Duodenal mucosa (tissue), 2 donors: Measurements from ENCODE around the gene GP1BB.

ENCODE experiments used
- H3K27ac ChIP-seq: one replicate; pipeline ENCODE4 v1.7.0; 2013; ENCODE audit warnings: low read depth, low read length
- H3K27me3 ChIP-seq, 2 donors: one replicate each; pipeline ENCODE4 v1.7.0; 2013; ENCODE audit warnings: low read length in 2 of 2, control low read depth in 1 of 2; ENCODE audit not compliant: insufficient read depth in 2 of 2, control insufficient read depth in 1 of 2
- H3K36me3 ChIP-seq, 2 donors: one replicate each; pipeline ENCODE4 v1.7.0; 2013; ENCODE audit warnings: low read length in 2 of 2, control low read depth in 1 of 2; ENCODE audit not compliant: insufficient read depth in 2 of 2, control insufficient read depth in 1 of 2
- H3K4me1 ChIP-seq, 2 donors: one replicate each; pipeline ENCODE4 v1.7.0; 2013; ENCODE audit warnings: low read length in 2 of 2, control low read depth in 1 of 2; ENCODE audit not compliant: insufficient read depth in 2 of 2, control insufficient read depth in 1 of 2
- H3K4me3 ChIP-seq, 2 donors: one replicate each; pipeline ENCODE4 v1.7.0; 2013; ENCODE audit warnings: low read length in 2 of 2, low read depth in 1 of 2
- H3K9ac ChIP-seq, 2 donors: one replicate each; pipeline ENCODE4 v1.7.0; 2013; ENCODE audit warnings: low read length in 2 of 2, low read depth in 1 of 2
- H3K9me3 ChIP-seq, 2 donors: one replicate each; pipeline ENCODE4 v1.7.0; 2013; ENCODE audit warnings: low read length in 2 of 2, control low read depth in 1 of 2; ENCODE audit not compliant: control insufficient read depth in 1 of 2

GP1BB gene

DNA sequence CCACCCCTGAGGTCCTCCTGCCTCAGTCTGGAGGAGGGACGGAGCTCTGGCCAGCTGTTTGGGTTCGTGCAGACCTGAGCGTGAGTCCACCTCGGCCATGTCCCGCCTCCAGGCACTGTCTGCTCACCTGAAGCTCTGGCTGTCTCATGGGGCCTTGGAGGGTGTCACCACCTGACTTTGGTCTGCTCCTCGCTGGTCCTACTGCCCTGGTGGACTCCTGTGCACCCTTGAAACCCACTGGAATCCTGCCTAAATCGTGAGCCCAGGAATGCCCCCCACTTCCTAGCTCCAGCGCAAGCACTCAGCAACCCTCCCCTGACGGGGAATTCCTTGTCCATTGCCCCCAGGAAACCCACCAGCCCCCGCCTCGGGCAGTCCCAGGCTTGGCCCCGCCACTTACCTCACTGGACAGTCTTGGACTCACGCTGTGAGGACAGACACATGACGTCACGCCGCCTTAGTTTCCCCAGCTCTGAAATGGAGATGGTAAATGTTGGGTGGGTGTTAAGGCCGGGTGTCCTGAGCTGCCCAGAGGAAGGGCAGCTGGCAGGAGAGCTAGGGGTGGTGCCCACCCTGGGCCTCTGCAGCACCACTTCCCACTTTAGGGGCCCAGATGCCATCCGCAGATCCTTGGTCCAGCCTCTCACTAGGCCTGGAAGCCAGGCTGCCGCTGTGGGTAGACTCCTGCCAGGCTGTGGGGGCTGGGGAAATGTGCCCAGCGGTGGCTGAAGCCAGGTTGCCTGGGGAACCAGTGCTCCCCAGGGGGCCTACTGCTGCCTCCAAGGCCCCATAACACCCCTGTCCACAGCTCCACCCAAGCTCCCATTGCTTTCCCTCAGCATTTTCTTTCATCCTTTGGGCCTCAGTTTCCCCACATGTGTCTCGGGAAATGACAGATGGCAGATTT, 19.1 kb downstream of the GP1BB start:
- H3K36me3 ChIP-seq, result no peaks in the 10 kb centered on the region
- no peak overlapping the region for H3K4me3 ChIP-seq
- H3K4me1 ChIP-seq, result no peaks in the 10 kb centered on the region
- H3K27me3 ChIP-seq, result no peaks in the 10 kb centered on the region
- no peak overlapping the region for H3K9ac ChIP-seq
- H3K27ac ChIP-seq, result no peak overlapping the region
- H3K9me3 ChIP-seq, result no peaks in the 10 kb centered on the region

DNA sequence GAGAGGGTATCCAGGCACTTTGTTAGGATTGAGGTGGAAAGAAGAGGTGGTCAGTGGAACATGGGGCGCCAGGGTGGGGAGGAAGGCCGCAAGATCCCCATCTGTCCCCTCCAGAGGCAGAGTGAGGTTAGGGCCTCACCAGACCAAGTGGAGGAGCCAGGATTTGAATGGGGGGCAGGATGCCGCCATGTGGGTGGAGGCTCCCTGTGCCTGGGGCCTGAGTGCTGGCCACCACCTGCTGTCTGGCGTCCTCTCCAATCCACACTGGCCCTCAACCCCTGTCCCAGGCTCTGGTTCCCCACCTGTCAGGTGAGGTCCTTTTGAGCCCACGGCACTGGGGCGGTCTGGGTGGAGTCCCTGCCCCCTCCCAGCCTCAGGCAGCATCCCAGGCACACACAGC, 19.7 kb downstream of the GP1BB start:
- Histone ChIP-seq H3K4me1 (no peaks in the 10 kb centered on the region), H3K27me3 (no peaks in the 10 kb centered on the region), H3K36me3 (no peaks in the 10 kb centered on the region), H3K9ac (no peak overlapping the region), H3K9me3 (no peaks in the 10 kb centered on the region), H3K27ac (no peak overlapping the region), H3K4me3 (no peak overlapping the region)

GRCh38 chr22:19743651-19744050, 20.3 kb downstream of the GP1BB start:
- H3K4me1 ChIP-seq, result no peaks in the 10 kb centered on the region
- no peak overlapping the region for H3K9ac ChIP-seq

DNA sequence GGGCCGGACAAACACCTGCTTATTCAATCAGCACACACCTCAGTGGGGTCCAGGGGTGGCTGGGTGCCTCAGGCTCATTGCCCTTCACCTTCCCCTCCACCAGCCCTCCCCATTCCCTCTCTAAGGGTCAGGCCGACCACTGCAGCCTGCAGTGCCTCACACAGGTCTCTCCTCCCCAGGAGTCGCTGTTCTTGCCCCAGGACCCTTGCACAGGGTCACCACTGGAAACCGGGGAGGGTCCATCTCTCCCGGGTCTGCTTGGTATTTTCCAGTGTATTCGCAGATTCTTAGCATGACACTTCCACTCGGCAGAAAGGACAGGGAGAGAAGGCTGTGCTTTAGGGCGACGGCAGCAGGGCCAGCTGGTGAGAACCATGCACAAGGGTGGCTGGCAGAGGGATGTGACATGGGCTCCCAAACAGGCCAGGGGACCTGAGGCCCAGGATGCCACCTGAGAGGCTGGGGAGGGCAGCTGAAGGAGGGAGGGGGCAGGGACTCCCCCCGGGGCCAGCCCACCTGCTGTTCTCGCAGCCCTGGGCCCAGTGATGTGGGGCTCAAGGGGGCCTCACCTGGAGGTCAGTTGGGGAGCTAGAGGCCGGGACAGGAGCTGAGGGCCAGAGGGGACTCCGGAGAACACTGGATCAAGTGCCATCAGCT, 21.1 kb downstream of the GP1BB start:
- no peaks in the 10 kb centered on the region for H3K27me3 ChIP-seq
- no peak overlapping the region for H3K9ac ChIP-seq
- H3K36me3 ChIP-seq, result no peaks in the 10 kb centered on the region
- no peaks in the 10 kb centered on the region for H3K9me3 ChIP-seq
- no peak overlapping the region for H3K27ac ChIP-seq
- H3K4me3 ChIP-seq, result no peak overlapping the region
- no peaks in the 10 kb centered on the region for H3K4me1 ChIP-seq

More at GRCh38 chr22:19743651-19744050, 20.3 kb downstream of the GP1BB start:
- Histone ChIP-seq H3K36me3 (no peaks in the 10 kb centered on the region), H3K27ac (no peak overlapping the region), H3K9me3 (no peaks in the 10 kb centered on the region), H3K4me3 (no peak overlapping the region), H3K27me3 (no peaks in the 10 kb centered on the region)

GRCh38 chr22:19745155-19746101, 22.1 kb downstream of the GP1BB start:
- H3K9ac ChIP-seq, result no peak overlapping the region
- no peaks in the 10 kb centered on the region for H3K4me1 ChIP-seq
- H3K36me3 ChIP-seq, result no peaks in the 10 kb centered on the region
- H3K27me3 ChIP-seq, result no peaks in the 10 kb centered on the region
- H3K4me3 ChIP-seq, result no peak overlapping the region
- no peak overlapping the region for H3K27ac ChIP-seq
- H3K9me3 ChIP-seq, result no peaks in the 10 kb centered on the region

DNA sequence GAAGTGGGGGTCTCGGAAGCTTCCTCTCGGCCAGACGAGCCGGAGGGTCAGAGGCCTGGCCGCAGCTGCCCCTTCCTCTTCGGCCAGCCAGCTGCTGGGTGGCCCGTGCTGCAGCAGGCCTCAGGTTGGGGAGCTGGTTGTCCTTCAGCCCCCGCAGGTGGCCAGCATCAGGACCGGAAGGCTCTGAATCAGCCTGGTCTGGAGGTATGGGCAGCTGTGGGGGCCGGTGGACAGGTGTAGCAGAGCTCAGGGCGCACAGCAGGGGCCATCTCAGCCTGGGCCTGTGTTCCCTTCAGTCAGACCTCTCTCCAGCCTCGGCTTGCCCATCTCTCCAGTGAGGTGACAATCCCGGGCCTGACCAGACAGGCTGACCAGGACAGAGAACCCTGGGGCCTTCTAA, 23.4 kb downstream of the GP1BB start:
- Histone ChIP-seq H3K4me1 (no peaks in the 10 kb centered on the region), H3K27me3 (peaks cover 0 to 5% of the 10 kb centered on the region in 2 donors), H3K36me3 (no peaks in the 10 kb centered on the region), H3K4me3 (no peak overlapping the region), H3K9ac (no peak overlapping the region), H3K9me3 (no peaks in the 10 kb centered on the region), H3K27ac (no peak overlapping the region)

DNA sequence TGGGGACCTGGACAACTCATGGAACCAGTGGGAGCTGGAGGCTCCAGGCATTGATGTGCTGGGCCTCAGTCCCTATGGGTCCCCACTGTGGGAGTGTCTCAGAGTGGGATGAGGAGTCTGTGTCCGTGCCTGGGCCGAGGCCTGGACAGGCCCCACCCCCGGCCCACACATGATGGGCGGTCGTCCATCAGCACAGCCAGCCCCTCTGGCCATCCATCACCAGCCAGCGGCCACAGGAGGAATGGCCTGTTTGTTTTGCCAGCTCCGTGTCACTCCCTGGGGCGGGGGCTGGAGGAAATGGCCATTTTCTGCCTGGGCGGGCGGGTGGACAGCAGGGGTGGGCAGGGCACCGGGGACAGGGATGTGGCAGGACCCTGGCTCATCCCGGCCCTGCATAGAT, 24.2 kb downstream of the GP1BB start:
- H3K27me3 ChIP-seq, result peaks cover 0 to 5% of the 10 kb centered on the region in 2 donors
- H3K4me3 ChIP-seq, result no peak overlapping the region
- H3K36me3 ChIP-seq, result no peaks in the 10 kb centered on the region
- no peak overlapping the region for H3K27ac ChIP-seq
- no peaks in the 10 kb centered on the region for H3K4me1 ChIP-seq
- no peaks in the 10 kb centered on the region for H3K9me3 ChIP-seq
- no peak overlapping the region for H3K9ac ChIP-seq

GRCh38 chr22:19748139-19748538, 24.8 kb downstream of the GP1BB start:
- Histone ChIP-seq H3K27me3 (peaks cover 3 to 9% of the 10 kb centered on the region in 2 donors), H3K4me1 (no peaks in the 10 kb centered on the region)

DNA sequence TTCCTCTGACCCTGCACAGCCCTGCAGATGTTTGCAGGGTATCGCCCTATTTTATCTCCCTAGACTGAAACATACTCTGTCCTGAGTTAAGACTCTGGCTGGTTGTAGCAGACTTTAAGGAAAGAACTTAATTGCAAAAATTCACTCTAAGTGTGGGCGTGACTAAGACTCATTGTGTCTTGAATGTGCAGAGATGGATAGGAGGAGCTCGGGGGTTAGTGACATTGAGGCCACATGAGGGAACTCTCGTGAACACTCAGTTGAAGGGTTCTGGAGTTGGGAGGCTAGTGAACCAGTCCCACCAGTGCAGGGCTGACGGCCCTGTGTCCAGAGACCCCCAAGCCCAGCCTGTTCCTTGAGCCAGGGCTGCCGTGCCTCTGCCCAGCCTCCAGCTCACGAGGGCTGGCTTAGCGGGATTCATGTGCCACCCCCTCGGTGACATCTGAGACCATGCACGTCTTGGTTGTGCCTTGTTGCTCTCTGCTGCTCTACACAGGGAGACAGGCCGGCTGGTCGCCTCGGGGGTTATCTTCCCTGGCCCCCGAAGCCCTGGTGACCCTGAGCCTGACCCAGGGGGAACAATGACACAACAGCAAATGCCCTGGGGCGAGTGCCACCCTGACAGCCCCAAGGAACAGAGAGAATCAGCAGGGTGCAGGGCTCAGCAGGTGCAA, 25.8 kb downstream of the GP1BB start:
- Histone ChIP-seq H3K27me3 (peaks cover 13 to 17% of the 10 kb centered on the region in 2 donors), H3K4me1 (no peaks in the 10 kb centered on the region), H3K27ac (no peak overlapping the region), H3K9me3 (no peaks in the 10 kb centered on the region), H3K4me3 (no peak overlapping the region), H3K9ac (no peak overlapping the region), H3K36me3 (no peaks in the 10 kb centered on the region)

More at GRCh38 chr22:19748139-19748538, 24.8 kb downstream of the GP1BB start:
- Histone ChIP-seq H3K9ac (no peak overlapping the region), H3K4me3 (no peak overlapping the region), H3K9me3 (no peaks in the 10 kb centered on the region), H3K36me3 (no peaks in the 10 kb centered on the region), H3K27ac (no peak overlapping the region)
